Stimulated activated CD8-positive, alpha-beta memory T cell treated with anti-CD3 and anti-CD28 coated beads, Interleukin-4, amount 100 ng/mL, for 24 hours (primary cell): ENCODE results near the gene KRTAP5-1.
A peak's percentile ranks its signal among the peaks of the same experiment; 100 is the strongest.
"Not testable (repeated sequence)": the region's sequence is repeated elsewhere in the genome, so short reads cannot be mapped to it uniquely, and the experiment has no call there.

Source experiments
- DNase-seq: peaks from one replicate; pipeline ENCODE4 v3.0.0-alpha.2; 2020; ENCODE audit warnings: low read depth

Gene KRTAP5-1

GRCh38 chr11:1584661-1585370 lies at the start of gene KRTAP5-1:
KRTAP5-1 (minus strand) TSS chr11:1585283; CDS start chr11:1585249, 34 bp downstream.
- DNase-seq, result not testable (repeated sequence)

GRCh38 chr11:1633864-1634263 lies 48.8 kb upstream of the KRTAP5-1 start:
- DNase-seq, result no peak

GRCh38 chr11:1632053-1632714 lies 47.1 kb upstream of the KRTAP5-1 start:
- DNase-seq, result no peak

- DNase-seq, result no peak
Measured at GRCh38 chr11:1631066-1631568, 46.0 kb upstream of the KRTAP5-1 start.

- DNase-seq, result no peak
Measured at GRCh38 chr11:1630271-1630670, 45.2 kb upstream of the KRTAP5-1 start.

- no peak for DNase-seq
Measured at GRCh38 chr11:1629326-1630185, 44.5 kb upstream of the KRTAP5-1 start, which contains the start of gene KRTAP5-5. KRTAP5-5 (plus strand) TSS chr11:1629775; CDS start chr11:1629841, 66 bp downstream.

GRCh38 chr11:1628506-1629325 lies 43.6 kb upstream of the KRTAP5-1 start:
- peak; percentile 34 for DNase-seq

- no peak for DNase-seq
Measured at GRCh38 chr11:1625541-1625940, 40.5 kb upstream of the KRTAP5-1 start.

- no peak for DNase-seq
Measured at GRCh38 chr11:1624621-1625020, 39.5 kb upstream of the KRTAP5-1 start.

- DNase-seq, result no peak
Measured at GRCh38 chr11:1623716-1624115, 38.6 kb upstream of the KRTAP5-1 start.

GRCh38 chr11:1622086-1622485 lies 37.0 kb upstream of the KRTAP5-1 start, which contains the start of gene KRTAP5-4:
KRTAP5-4 (minus strand) TSS chr11:1622138; CDS start chr11:1622093, 45 bp downstream.
- DNase-seq, result no peak

- DNase-seq, result no peak
Measured at GRCh38 chr11:1619449-1619848, 34.4 kb upstream of the KRTAP5-1 start.

- DNase-seq, result no peak
Measured at GRCh38 chr11:1618231-1618630, 33.1 kb upstream of the KRTAP5-1 start.

GRCh38 chr11:1608363-1608762 lies 23.3 kb upstream of the KRTAP5-1 start, which contains the start of gene KRTAP5-3:
KRTAP5-3 (minus strand) TSS chr11:1608463; CDS start chr11:1608385, 78 bp downstream.
- no peak for DNase-seq

- DNase-seq, result not testable (repeated sequence)
Measured at GRCh38 chr11:1607901-1608300, 22.8 kb upstream of the KRTAP5-1 start.

GRCh38 chr11:1607156-1607845 lies 22.2 kb upstream of the KRTAP5-1 start:
- not testable (repeated sequence) for DNase-seq

- DNase-seq, result not testable (repeated sequence)
Measured at GRCh38 chr11:1605923-1606322, 20.8 kb upstream of the KRTAP5-1 start.

GRCh38 chr11:1604711-1605110 lies 19.6 kb upstream of the KRTAP5-1 start:
- no peak for DNase-seq

GRCh38 chr11:1604181-1604580 lies 19.1 kb upstream of the KRTAP5-1 start:
- no peak for DNase-seq

- no peak for DNase-seq
Measured at GRCh38 chr11:1603629-1604028, 18.5 kb upstream of the KRTAP5-1 start.
